ENCODE results near the gene AGR3.

The AGR3 gene

DNA sequence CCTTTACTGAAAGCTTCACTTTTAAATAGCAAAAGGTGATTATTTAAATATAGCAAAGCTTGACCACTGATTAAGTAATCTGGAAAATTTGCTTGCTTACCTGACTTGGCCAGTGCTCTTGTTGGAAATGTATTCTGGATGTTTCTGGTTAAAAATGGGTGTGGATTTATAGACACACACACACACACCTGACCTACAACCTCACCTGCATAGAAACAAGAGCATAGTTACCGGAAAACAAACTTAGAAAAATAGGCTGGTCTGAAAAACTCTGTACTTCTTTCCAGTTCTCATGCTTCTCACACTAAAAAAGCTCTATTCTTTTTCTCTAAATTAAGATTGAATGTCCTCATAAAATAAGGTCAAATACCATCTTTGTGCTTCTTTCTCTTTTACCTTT, at the start of gene AGR3:
TSS of gene AGR3 (minus strand) at position 140 of the 400 bp plus-strand sequence. CDS start 3,365 bp downstream, outside the sequence.
- DNase-seq (ENCODE audit: low read depth): no peak

DNA sequence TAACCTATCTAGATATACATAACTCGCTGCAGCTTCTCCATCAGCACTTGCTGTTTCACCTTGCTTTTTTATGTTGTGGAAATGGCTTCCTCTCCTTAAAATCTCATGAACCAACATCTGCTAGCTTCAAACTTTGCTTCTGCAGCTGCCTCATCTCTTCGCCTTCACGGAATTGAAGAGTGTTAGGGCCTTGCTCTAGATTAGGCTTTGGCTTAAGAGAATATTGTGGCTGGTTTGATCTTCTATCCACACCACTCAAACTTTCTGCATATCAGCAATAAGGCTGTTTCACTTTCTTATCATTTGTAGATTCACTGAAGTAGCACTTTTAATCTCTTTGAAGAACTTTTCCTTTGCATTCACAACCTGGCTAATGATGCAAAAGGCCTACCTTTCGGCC, 49.2 kb upstream of the AGR3 start:
- no peak for DNase-seq (ENCODE audit: low read depth)

- DNase-seq (ENCODE audit: low read depth): no peak
Observed at GRCh38 chr7:16929146-16929762, 47.5 kb upstream of the AGR3 start.

DNA sequence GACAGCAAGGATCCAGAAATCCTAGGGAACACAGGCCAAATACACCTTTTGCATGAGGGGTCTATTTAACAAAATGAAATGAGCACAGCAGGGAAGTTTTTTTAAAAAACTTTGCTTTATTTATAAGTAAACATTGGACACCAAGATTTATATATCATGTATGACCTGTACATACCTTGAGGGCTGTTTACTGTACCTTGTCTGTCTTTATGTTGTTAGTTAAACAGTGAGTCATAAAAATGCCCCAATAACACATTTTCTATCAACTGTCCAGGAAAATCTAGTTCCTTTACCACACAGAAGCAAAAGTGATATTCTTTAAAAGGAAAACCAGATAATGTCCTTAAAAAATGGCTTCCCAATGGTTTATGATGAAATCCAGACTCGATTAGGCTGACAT, 45.1 kb upstream of the AGR3 start:
- DNase-seq (ENCODE audit: low read depth): no peak

DNA sequence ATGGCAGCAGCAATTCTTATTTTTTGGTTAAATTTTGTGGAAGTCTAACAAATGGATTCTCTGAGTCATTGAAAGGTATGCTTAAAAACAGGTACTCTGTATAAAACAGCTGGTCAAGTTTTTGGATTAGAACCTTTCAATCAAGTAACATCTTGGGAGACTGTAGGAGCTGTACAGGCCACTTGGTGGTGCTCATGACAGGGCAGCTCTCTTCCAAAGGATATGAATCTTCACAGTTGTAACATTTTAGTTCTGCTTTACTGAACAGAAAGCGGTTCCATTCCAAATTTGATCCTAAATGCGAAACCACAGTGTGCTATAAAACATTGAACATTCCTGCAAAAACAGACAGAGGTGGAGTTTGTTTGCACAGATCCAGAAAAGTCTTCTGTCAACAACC, 44.5 kb upstream of the AGR3 start:
- DNase-seq (ENCODE audit: low read depth): no peak

- no peak for DNase-seq (ENCODE audit: low read depth)
Observed at GRCh38 chr7:16925609-16926008, 43.8 kb upstream of the AGR3 start.

GRCh38 chr7:16923019-16923418, 41.2 kb upstream of the AGR3 start:
- DNase-seq (ENCODE audit: low read depth): no peak

DNA sequence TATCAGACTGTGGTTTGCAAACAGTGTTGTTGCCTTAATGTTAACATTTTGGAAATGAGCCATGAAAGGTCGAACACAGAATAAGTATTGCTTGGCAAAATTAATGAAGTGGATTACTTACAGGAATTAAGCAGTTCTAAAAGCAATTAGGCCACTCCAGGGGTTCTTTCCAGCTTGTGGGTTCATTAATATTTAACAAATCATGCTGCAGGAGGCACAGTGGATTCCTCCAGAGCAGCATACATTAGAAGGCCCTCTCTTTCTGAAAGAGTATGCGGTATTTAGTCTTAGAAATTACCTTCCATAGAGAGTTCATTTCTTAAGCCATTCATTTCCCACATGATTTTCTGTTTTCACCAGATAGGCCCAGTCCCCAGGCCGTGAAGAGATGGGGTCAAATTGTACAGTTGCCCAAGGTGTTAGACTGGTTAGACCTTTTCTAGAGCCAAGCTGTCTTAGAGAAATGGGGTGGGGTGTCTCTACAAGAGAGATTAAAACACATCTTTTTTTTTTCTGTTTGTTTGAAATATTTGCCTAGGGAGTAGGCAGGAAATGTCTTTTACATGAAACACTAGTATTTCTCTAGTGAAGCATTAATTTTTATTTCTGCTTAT, 40.0 kb upstream of the AGR3 start:
- no peak for DNase-seq (ENCODE audit: low read depth)

GRCh38 chr7:16921151-16921550, 39.4 kb upstream of the AGR3 start:
- DNase-seq (ENCODE audit: low read depth): no peak

- DNase-seq (ENCODE audit: low read depth): no peak
Observed at GRCh38 chr7:16919440-16919839, 37.7 kb upstream of the AGR3 start.

DNA sequence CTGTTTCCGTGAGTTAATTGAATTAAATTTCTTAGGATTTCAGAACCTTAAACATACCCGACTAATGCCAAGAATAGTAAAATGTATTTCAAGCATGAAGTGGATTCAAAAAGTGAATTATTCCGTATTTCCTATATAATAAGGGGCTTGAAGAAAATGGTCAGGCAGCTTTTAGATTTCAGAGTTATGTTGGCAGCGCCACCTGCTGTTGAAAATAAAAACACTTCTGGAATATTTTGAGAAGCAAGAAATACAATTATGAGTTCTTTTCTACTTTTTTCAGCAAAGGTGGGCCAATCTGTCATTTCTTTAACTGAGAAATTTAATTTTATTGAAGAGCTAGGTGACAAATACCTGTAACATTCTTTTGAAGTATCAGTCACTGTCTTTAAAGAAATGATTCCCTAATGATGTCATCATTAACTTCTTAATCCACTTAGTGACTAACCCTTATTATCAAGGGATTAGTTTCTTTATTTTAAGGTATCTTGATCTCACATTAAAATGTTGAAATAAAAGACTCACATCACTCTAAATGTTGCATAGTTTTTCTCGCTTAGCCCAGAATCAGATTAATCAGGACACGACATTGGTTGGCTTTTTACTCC, 36.6 kb upstream of the AGR3 start:
- no peak for DNase-seq (ENCODE audit: low read depth)

DNA sequence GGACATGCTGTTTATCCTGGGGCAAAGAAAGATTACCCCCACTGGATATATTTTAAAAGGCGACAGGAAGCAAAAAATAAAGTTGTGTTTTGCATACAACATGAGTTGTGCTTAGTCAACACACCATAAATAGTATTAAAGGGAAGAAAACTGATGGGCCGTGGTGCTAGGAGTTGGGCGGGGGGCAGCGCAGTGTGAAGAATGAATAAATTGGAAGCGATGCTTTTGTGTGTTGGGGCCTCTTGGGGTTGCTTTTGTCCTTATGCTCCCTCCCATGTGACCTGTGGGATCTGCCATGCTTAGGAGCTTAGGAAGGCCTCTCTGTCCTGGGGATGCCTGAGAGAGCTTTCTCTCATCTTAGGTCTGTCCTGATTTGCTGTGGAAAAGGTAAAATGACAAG, 35.0 kb upstream of the AGR3 start:
- no peak for DNase-seq (ENCODE audit: low read depth)

DNA sequence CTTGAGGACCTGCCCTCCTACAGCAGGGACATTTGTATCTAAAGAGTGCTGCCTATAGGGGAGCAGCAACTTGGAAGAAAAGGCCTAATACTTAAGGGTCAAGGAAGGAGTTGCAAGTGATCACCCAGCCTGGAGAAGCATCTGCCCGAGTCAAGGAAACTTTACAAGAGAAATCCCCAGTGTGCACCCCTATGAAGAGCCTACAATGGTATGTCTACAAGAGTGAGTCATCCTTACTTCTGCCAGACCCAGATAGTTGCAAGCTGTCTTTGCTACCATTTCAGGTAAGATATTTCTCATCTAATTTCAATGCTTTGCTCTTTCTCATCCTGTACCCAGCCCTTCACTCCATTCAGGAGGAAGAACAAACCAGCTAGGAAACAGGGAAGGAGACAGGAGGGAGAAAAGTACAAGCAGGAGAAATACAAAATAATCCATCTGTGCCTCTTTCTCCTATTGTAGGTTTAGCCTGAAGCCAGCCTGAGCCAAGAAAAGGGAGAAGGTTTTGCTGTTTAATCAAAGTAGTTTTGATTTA, 34.4 kb upstream of the AGR3 start:
- DNase-seq (ENCODE audit: low read depth): no peak

GRCh38 chr7:16915405-16915804, 33.6 kb upstream of the AGR3 start:
- DNase-seq (ENCODE audit: low read depth): no peak

- no peak for DNase-seq (ENCODE audit: low read depth)
Observed at GRCh38 chr7:16914771-16915170, 33.0 kb upstream of the AGR3 start.

GRCh38 chr7:16913643-16914042, 31.9 kb upstream of the AGR3 start:
- no peak for DNase-seq (ENCODE audit: low read depth)

DNA sequence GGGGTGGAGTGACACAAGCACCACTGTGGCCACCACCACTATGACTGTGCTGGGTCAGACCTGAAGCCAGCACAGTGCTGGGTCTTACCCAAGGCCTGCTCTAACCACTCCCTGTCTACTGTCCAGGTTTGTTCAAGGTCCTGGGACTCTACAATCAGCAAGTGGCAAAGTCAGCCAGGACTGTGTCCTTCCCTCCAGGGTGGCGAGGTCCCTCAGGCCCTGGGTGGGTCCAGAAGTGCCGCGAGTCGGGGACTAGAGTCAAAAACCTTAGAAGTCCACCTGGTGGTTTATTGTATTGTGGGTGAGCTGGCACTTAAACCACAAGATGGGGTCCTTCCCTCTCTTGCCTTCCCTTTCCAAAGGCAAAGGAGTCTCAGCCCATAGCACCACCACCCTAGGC, 30.8 kb upstream of the AGR3 start:
- no peak for DNase-seq (ENCODE audit: low read depth)

DNA sequence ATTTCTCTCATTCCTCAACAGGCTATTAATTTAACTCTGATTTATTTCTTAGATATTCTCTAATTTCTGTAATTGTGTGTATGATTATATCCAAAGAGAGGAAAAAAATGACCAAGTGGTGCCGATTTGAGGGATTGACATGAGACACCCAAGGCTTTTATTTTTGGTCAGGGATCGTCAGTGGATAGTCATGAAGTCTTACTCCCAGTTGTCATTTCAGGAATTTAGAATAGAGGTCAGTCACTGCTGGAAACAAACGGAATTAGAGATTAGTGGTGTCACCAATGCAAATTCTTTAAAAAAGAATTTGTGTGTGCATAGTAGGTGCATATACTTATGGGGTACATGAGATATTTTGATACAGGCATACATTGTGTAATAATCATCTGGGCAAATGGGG, 26.8 kb upstream of the AGR3 start:
- no peak for DNase-seq (ENCODE audit: low read depth)

DNA sequence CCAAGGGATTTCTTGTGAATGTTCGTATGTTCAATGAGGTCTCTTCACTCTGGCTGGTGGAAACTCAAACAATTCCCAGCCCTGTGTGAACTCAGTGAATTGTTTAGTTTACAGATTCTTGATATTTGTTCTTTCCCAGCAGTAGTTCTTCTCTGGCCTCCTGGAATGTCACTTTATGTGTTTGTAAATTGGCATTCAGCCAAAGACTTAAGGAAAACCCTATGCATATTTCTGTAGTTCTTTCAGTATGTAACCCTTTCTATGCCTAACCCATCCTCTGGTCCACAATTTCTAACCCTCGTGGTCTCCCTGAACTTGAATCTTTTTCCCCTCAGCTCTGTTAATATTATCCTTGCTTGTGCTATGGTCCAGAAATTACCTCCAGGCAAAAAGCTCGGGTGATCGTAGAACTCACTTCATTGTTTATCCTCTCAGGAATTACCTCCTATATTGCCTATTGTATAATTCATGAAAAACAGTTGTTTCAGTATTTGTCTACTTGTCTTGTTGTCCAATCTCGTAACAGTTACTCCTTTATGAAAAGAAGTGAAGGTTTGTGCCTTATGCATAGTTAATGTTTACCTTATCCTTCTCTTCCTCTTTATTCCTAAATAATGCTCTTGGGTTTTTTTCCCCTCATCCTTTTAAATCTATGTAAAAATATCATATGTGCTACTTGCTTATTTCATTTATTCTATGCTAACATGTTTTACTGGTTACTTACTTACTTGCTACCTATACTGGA, 23.7 kb upstream of the AGR3 start:
- DNase-seq (ENCODE audit: low read depth): no peak

GRCh38 chr7:16904076-16904475, 22.3 kb upstream of the AGR3 start:
- DNase-seq (ENCODE audit: low read depth): no peak

- DNase-seq (ENCODE audit: low read depth): no peak
Observed at GRCh38 chr7:16900209-16900768, 18.5 kb upstream of the AGR3 start.

DNA sequence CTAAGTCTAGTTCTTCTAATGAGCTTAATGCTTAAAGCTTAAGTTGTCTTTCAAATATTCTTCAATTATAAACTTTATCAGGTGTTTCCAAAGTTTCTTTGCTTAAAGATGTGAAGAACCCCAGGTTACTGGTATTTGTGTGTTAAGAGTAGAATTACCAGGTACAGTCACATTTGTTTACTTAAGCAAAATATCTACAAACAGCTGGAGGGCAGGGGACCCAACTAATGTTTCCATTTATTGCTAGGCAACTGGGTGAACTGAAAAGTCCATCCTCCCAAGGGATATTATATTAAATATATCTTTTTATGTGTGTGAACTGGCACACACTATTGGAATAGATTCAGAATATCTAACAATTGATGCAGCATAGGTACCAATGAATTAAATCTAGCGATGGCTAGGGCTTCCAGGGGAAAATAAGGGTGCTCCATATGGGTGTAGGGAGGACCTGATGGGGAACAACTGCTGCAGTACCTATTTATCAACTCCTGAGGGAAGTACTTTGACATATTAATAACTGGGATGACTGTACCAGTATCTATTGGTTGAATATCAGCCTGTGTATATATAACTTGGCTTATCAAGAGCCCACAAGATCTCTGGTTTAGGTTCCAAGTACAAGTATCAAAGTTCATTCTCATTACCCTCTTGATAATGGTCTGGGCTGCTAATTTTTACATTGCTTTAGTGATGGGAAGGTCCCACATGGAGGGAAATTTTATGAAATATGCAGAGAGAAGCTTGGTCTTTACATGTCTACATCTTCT, 10.3 kb upstream of the AGR3 start:
- DNase-seq (ENCODE audit: low read depth): no peak

All from stimulated activated CD8-positive, alpha-beta memory T cell treated with anti-CD3 and anti-CD28 coated beads, Interleukin-12 subunit alpha, Interleukin-12 subunit beta, amount 100 ng/mL, for 1 hour (primary cell).